ENCODE data around the gene FAM118B.

FAM118B gene

DNA sequence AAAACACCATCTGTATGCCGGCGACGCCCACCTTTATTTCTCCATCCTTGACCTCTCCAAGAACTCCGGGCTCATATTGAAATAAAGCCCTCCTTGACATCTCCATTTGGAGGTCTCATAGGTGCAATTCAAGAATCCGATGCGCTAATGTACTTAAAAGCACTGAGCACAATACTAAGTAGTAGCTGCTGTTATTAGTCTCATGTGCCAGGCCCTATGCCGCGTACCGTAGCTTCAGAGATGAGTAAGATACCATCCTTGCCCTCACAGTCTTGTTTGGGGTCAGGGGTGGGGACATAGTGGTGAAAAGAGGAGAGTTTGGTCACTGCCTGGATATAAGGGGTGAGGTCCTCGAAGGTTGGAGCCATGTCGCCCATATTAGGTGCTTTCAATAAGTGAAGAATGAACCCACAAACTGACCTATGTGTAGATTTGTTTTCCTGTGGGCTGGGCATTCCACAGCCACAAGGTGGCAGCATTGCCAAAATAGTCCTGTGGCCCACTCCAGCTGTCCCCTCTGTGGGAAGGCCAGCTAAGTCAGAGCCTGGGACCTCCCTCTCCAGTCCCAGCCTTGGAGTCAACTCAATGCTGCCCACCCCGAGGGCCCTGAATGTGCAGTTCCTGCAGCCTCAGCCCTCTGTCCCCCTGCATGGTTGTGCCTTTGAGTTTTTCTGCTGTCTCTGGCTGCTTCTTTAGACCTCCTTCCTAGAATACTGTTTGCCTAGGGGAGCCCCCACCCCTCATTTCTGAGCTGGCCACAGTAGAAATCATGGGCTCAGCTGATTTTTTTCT, 98.8 kb downstream of the FAM118B start:
- DNase-seq (ENCODE audit: low read depth, low spot score), result peak; percentile 54

DNA sequence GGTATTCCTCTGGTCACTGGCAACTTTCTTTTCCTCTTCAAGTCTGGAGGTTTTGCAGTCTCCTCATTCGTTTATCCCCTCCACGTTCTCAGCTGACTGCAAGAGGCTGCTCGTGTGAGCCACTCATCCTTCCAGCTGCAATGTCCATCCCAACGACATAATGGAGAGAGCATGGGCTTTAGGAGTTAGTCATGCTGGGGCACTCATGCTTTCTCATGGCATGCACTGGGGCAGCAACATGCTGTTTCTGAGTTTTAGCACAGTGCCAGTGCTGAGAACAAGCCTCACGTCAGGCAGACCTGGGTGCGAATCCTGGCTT, 99.4 kb downstream of the FAM118B start:
- no peak for DNase-seq (ENCODE audit: low read depth, low spot score)

DNA sequence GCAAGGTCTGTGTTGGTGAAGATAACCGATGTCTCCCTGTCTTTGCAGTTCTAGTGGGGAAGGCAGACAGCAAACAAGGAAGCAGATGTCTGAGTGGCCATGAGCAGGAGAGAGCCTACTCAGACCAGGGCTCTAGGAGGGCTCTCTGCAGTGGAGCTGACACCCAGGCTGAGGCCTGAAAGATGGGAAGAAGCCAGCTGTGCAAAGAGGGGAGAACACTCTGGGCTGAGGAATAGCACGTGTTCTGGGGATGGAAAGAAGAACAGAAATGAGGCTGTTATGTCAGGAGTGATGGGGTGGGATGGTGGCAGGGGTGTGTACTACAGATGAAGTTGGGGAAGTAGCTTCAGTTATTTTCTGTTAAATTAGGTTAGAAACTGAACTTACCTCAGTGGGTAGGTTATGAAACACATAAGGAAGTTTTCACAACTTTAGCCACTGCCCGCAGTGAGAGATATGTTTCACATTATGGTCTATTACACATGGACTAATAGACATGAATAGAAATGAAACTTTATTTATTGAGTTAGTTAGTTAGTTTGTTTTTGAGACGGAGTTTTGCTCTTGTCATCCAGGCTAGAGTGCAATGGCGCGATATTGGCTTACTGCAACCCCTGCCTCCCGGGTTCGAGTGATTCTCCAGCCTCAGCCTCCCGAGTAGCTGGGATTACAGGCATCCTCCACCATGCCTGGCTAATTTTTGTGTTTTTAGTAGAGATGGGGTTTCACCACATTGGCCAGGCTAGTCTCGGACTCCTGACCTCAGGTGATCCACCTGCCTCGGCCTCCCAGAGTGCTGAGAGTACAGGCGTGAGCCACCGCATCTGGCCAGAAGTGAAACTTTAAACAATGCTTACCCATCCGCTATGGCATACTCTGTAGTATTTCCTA, 100.1 kb downstream of the FAM118B start:
- no peak for DNase-seq (ENCODE audit: low read depth, low spot score)

Measured in smooth muscle cell of the brain vasculature (primary cell).